Measurements from ENCODE around the gene CALM3. TPM values are rescaled to one million over a fixed set of nuclear protein-coding genes. Genes with fewer than 3 reads are reported as not detected.
"Not testable (repeated sequence)": the region's sequence is repeated elsewhere in the genome, so short reads cannot be mapped to it uniquely, and the experiment has no call there.

The CALM3 gene
- 323 TPM for total RNA-seq
- long read RNA-seq, transcript CALM3-201 (6 exons, 2,289 nt) = major isoform, 240 of 312 reads
- long read RNA-seq, transcript CALM3-207 (4 exons, 721 nt) = minor isoform, 8 of 312 reads
- long read RNA-seq, partial matches to known transcripts = 6 of 312 reads
- long read RNA-seq, other reads (novel, unspliced or antisense) = 57 of 312 reads

- peak; percentile 5 for ATAC-seq
- intact Hi-C loops (cut with micrococcal nuclease) = no loop called here
- DNase-seq = no peak
Observed at GRCh38 chr19:46601318-46602224, at the start of gene CALM3. CALM3 (plus strand) TSS chr19:46601330; CDS start chr19:46601435, 105 bp downstream.

GRCh38 chr19:46552891-46553290 is 48.2 kb upstream of the CALM3 start:
- intact Hi-C loops (cut with micrococcal nuclease) = no loop called here
- no peak for DNase-seq
- ATAC-seq = no peak

GRCh38 chr19:46554161-46554560 is 47.0 kb upstream of the CALM3 start:
- DNase-seq (no peak), ATAC-seq (no peak)
- intact Hi-C loops (cut with micrococcal nuclease) = no loop called here

GRCh38 chr19:46555628-46556280 is 45.4 kb upstream of the CALM3 start:
- no peak for ATAC-seq
- no peak for DNase-seq
- intact Hi-C loops (cut with micrococcal nuclease) = no loop called here

DNA sequence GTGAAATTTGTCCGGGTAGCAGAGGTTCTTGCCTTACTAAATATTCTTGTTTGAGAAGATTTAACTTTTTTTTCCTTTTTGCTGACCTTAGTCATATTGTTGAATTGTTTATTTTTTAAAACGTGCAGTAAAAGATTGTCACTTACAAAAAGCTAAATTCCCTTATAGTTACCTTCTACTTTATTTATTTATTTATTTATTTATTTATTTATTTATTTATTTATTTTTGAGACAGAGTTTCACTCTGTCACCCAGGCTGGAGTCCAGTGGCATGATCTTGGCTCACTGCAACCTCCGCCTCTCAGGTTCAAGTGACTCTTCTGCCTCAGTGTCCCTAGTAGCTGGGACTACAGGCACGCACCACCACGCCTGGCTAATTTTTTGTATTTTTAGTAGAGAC is 44.7 kb upstream of the CALM3 start:
- DNase-seq; intact Hi-C loops (cut with micrococcal nuclease); ATAC-seq: not testable (repeated sequence)

GRCh38 chr19:46559203-46559602 is 41.9 kb upstream of the CALM3 start:
- intact Hi-C loops (cut with micrococcal nuclease) = no loop called here
- no peak for ATAC-seq
- no peak for DNase-seq

DNA sequence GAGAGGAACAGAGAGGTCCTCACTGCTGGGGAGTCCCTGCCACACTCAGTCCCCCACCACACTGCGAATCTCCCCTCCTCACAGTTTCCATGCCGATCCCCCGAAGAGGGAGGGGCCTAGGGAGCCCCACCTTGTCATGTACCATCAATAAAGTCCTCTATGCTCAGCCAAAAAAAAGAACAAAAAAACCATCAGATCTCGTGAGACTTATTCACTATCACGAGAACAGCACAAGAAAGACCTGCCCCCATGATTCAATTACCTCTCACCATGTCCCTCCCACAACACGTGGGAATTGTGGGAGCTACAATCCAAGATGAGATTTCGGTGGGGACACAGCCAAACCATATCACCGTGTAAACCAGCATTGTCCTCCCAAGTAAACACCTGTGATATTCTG is 41.5 kb upstream of the CALM3 start:
- DNase-seq; intact Hi-C loops (cut with micrococcal nuclease); ATAC-seq: not testable (repeated sequence)

DNA sequence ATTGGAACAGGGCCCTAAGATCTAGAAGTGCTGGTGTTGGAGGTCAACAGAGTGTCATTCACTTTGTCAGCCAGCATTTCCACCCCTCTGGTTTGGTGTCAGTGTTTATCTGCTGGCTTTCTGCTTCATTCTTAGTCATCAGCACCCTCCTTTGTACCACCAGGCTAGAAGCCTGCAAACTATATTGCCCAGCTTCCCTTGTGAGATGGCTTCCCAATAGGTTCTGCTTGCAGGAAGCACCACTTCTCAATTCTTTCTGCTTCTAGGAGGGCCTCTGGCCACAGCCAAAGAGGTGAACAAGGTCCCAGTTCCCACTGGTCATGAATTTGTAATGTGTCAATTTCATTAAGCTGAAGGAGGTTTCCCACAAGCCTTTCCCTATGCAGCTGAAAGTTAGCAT is 36.4 kb upstream of the CALM3 start:
- no peak for ATAC-seq
- intact Hi-C loops (cut with micrococcal nuclease) = no loop called here
- no peak for DNase-seq

DNA sequence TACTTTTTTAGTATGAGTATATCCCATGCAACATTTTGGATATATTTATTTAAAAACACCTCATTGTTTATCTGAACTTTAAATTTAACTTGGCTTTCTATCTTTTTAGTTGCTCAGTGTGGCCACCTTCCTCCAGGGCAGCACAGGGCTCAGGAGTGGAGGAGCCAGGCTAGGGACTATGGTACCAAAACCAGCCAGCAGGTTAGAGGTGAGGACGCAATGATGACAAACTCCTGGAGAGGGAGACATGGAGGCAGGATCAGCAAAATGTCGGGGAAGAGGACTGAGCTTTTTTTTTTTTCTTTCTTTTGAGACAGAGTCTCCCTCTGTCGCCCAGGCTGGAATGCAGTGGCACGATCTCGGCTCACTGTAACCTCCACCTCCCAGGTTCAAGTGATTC is 29.6 kb upstream of the CALM3 start:
- no peak for DNase-seq
- ATAC-seq = no peak
- intact Hi-C loops (cut with micrococcal nuclease) = no loop called here

DNA sequence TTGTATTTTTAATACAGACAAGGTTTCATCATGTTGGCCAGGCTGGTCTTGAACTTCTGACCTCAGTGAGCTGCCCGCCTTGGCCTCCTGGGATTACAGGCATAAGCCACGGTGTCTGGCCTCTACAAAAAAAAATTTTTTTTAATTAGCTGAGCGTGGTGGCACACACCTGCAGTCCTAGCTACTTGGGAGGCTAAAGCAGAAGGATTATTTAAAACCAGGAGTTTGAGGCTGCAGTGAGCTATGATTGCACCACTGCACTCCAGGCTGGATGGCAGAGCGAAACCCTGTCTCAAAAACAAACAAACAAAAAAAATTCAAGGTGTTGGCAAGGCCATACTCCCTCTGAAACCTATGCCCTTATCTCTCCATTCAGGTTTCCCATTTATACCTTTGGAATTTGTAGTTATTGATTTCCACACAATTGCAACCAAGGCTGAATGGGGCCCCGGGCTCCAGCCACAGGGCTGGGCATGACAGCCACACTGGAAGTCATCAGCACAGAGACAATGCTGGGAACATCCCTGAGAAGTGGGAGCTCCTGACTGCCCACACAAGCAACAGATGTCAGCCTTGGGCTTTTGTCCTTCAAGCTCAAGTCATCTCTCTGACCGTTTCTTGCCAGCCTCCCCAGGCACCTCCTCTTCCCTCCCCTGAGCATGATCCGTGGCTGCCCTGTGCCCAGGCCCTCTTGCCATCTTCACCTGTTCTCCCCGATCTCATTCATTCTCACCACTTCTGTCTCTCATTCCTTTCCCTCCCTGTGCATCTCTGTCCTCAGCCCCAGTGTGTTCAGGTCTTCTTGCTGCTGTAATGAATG is 27.2 kb upstream of the CALM3 start:
- intact Hi-C loops (cut with micrococcal nuclease) = no loop called here
- ATAC-seq (no peak), DNase-seq (no peak)

- intact Hi-C loops (cut with micrococcal nuclease) = no loop called here
- DNase-seq = no peak
- ATAC-seq = no peak
Observed at GRCh38 chr19:46574533-46574932, 26.6 kb upstream of the CALM3 start.

DNA sequence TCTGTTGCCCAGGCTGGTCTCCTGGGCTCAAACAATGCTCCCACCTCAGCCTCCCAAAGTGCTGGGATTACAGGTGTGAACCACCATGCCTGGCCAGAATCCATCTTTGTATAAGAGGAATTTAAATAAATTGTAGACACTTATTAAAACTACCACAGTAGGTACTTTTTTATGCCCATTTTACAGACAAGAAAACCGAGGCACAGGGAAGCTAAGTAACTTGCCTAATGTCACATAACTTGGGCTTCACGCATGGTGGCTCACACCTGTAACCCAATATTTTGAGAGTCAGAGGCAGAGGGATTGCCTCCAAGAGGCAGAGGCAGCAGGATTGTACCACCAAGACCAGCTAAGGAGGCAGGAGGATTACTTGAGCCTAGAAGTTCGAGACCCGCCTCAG is 22.7 kb upstream of the CALM3 start:
- ATAC-seq = no peak

GRCh38 chr19:46579361-46579879 is 21.7 kb upstream of the CALM3 start:
- no peak for DNase-seq
- no peak for ATAC-seq
- intact Hi-C loops (cut with micrococcal nuclease) = no loop called here

More for the DNA sequence above, 22.7 kb upstream of the CALM3 start:
- no peak for DNase-seq
- intact Hi-C loops (cut with micrococcal nuclease) = no loop called here

DNA sequence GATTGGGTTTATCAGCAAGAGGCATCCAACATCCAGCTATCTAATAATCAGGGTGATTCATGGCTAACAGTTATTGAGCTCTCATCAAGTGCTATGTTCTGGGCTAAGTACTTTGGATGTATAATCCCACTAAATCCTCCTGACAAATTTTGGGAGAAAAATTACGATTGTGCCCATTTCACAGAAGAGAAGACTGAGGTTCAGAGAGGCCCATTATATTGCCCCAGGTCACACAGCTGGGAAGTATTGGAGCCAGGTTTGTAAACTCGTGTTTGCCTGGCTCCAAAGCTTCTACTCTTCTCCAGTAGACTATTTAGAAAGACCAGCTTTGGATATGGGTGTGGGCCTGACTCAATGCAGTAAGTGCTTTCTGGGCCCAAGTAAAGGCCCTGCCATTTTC is 20.9 kb upstream of the CALM3 start:
- DNase-seq (no peak), ATAC-seq (no peak)
- intact Hi-C loops (cut with micrococcal nuclease) = no loop called here

DNA sequence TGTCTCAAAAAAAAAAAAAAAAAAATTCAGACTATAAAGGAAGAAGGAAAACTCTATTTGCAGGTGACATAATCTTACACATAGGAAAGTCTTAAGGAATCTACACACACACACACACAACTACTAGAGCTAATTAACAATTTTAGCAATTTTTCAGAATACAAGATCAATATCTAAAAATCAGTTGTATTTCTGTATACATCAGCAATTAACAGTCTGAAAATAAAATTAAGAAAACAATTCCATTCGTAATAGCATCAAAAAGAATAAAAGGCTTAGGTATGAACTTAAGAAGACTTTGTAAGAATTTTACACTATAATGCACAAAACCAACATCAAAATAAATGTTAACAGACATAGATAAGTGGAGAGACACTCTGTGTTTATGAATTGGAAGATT is 15.6 kb upstream of the CALM3 start:
- no peak for ATAC-seq
- intact Hi-C loops (cut with micrococcal nuclease) = no loop called here
- DNase-seq = no peak

GRCh38 chr19:46586294-46586693 is 14.8 kb upstream of the CALM3 start:
- ATAC-seq = no peak
- intact Hi-C loops (cut with micrococcal nuclease) = no loop called here

GRCh38 chr19:46587861-46588260 is 13.3 kb upstream of the CALM3 start:
- intact Hi-C loops (cut with micrococcal nuclease) = no loop called here
- DNase-seq (no peak), ATAC-seq (no peak)

More at GRCh38 chr19:46586294-46586693, 14.8 kb upstream of the CALM3 start:
- no peak for DNase-seq

GRCh38 chr19:46591254-46591653 is 9.9 kb upstream of the CALM3 start:
- intact Hi-C loops (cut with micrococcal nuclease) = no loop called here
- DNase-seq (no peak), ATAC-seq (no peak)

DNA sequence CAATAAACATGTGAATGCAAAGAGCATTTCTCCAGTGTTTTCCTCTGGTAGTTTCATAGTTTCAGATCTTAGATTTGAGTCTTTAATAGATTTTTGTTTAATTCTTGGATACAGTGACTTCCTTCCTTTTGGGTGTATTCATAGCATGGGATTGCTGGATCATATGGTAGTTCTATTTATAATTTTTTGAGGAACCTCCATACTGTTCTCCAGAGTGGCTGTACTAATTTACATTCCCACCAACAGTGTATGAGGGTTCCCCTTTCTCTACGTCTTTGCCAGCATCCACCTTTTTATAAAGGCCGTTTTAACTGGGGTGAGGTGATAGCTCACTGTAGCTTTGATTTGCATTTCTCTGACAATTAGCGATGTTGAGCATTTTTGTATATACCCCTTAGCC is 9.3 kb upstream of the CALM3 start:
- DNase-seq (no peak), ATAC-seq (no peak)
- intact Hi-C loops (cut with micrococcal nuclease) = no loop called here
